Embryonic facial prominence (tissue), 1 donor: ENCODE measurements around the gene MRPS21.

ENCODE experiments used
- DNase-seq: peaks from one replicate; pipeline ENCODE4 v3.0.0-alpha.2; 2016; ENCODE audit errors: extremely low spot score

The MRPS21 gene

GRCh38 chr1:150293433-150294253 lies at the start of gene MRPS21:
MRPS21 (plus strand) TSS chr1:150293861; CDS start chr1:150294367, 506 bp downstream.
- DNase-seq = peak; percentile 91

GRCh38 chr1:150249936-150250335 lies 43.7 kb upstream of the MRPS21 start:
- DNase-seq = no peak

GRCh38 chr1:150256198-150256553 lies 37.5 kb upstream of the MRPS21 start:
- no peak for DNase-seq

GRCh38 chr1:150256554-150257341 lies 36.9 kb upstream of the MRPS21 start:
- no peak for DNase-seq

GRCh38 chr1:150257624-150258585 lies 35.8 kb upstream of the MRPS21 start, which contains the start of gene CA14:
CA14 (plus strand) TSS chr1:150257774; CDS start chr1:150258129, 355 bp downstream.
- DNase-seq = no peak

- DNase-seq = no peak
Measured at GRCh38 chr1:150259217-150259616, 34.4 kb upstream of the MRPS21 start.

- peak; percentile 56 for DNase-seq
Measured at GRCh38 chr1:150259758-150260669, 33.6 kb upstream of the MRPS21 start.

- DNase-seq = no peak
Measured at GRCh38 chr1:150261367-150261766, 32.3 kb upstream of the MRPS21 start.

GRCh38 chr1:150262388-150263320 lies 31.0 kb upstream of the MRPS21 start:
- DNase-seq = no peak

- no peak for DNase-seq
Measured at GRCh38 chr1:150263549-150263948, 30.1 kb upstream of the MRPS21 start.

GRCh38 chr1:150267896-150268295 lies 25.8 kb upstream of the MRPS21 start:
- no peak for DNase-seq

GRCh38 chr1:150268340-150268704 lies 25.3 kb upstream of the MRPS21 start:
- no peak for DNase-seq

- peak; percentile 95 for DNase-seq
Measured at GRCh38 chr1:150268705-150269403, 24.8 kb upstream of the MRPS21 start, which contains the start of gene APH1A. APH1A (minus strand) TSS chr1:150269016; CDS start chr1:150268810, 206 bp downstream.

GRCh38 chr1:150269451-150269850 lies 24.2 kb upstream of the MRPS21 start:
- no peak for DNase-seq

GRCh38 chr1:150271291-150271959 lies 22.2 kb upstream of the MRPS21 start:
- DNase-seq = no peak

- DNase-seq = no peak
Measured at GRCh38 chr1:150273311-150273710, 20.4 kb upstream of the MRPS21 start.

GRCh38 chr1:150280138-150280707 lies 13.4 kb upstream of the MRPS21 start:
- no peak for DNase-seq

GRCh38 chr1:150281221-150281757 lies 12.4 kb upstream of the MRPS21 start:
- DNase-seq = no peak
